ENCODE data around the gene CCDC87. TPM values are rescaled to one million over a fixed set of nuclear protein-coding genes. Genes with fewer than 3 reads are reported as not detected.

CCDC87 gene
- polyA plus RNA-seq, 1 experiment = 0.19 TPM

DNA sequence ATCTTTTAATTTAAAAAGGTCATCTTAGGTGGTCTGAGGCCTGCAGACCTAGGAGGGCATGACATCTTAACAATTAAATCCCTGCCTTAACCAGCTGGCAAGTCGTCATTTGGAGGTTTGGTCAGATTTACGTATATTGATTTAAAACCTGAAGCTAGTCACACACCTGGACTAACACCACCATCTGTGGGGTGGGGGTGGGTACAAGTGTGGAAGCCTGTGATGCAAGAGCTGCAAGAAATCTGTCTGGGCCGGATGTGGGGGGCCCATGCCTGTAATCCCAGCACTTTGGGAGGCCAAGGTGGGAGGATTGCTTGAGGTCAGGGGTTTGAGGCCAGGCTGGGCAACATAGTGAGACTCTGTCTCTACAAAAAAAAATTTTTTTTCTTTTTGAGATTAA, 11.6 kb downstream of the CCDC87 start:
- TF ChIP-seq, protein P1, sequence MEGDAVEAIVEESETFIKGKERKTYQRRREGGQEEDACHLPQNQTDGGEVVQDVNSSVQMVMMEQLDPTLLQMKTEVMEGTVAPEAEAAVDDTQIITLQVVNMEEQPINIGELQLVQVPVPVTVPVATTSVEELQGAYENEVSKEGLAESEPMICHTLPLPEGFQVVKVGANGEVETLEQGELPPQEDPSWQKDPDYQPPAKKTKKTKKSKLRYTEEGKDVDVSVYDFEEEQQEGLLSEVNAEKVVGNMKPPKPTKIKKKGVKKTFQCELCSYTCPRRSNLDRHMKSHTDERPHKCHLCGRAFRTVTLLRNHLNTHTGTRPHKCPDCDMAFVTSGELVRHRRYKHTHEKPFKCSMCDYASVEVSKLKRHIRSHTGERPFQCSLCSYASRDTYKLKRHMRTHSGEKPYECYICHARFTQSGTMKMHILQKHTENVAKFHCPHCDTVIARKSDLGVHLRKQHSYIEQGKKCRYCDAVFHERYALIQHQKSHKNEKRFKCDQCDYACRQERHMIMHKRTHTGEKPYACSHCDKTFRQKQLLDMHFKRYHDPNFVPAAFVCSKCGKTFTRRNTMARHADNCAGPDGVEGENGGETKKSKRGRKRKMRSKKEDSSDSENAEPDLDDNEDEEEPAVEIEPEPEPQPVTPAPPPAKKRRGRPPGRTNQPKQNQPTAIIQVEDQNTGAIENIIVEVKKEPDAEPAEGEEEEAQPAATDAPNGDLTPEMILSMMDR (IDR thresholded peaks at IDR 0.05; ENCODE audit: low read depth, low read length) = no peak
- peaks cover 7% of the 10 kb centered on the region for H3K9me3 ChIP-seq (ENCODE audit: control insufficient read depth, insufficient read depth, low read length)
- no peak overlapping the region for H3K4me3 ChIP-seq (ENCODE audit: low read depth, low read length)
- POLR2A ChIA-PET = no interaction called here
- DNase-seq (ENCODE audit: low read depth, low spot score) = no peak
- H3K27ac ChIP-seq (ENCODE audit: low read depth, low read length) = no peak overlapping the region
- CTCF ChIA-PET = interaction anchor here (0.6 to 1.2 kb wide), 2 partner anchors 97 to 191 kb away, joined by 5 to 6 read pairs; no protein-coding TSS in a partner anchor
- H3K27me3 ChIP-seq (ENCODE audit: control insufficient read depth, insufficient read depth, low read length) = no peaks in the 10 kb centered on the region

DNA sequence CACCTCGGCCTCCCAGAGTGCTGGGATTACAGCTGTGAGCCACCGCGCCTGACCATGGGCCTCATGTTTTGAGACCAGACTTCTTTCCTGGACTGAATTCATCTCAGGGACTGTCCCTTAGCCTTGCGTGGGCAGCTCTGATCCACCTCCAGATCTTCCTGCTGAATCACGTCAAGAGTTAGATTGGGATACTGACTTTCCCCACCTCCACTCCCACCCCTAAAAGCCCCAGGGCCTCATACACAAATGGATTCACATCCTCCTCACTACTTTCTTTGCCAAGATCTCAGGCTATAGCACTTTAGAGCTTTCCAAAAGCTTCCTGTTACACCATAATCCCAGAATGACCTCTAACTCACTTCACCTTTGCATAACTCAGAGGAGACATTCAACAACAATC, 12.1 kb downstream of the CCDC87 start:
- POLR2A ChIA-PET = no interaction called here
- TF ChIP-seq, protein P1 (IDR thresholded peaks at IDR 0.05; ENCODE audit: low read depth, low read length) = no peak
- DNase-seq (ENCODE audit: low read depth, low spot score) = no peak

DNA sequence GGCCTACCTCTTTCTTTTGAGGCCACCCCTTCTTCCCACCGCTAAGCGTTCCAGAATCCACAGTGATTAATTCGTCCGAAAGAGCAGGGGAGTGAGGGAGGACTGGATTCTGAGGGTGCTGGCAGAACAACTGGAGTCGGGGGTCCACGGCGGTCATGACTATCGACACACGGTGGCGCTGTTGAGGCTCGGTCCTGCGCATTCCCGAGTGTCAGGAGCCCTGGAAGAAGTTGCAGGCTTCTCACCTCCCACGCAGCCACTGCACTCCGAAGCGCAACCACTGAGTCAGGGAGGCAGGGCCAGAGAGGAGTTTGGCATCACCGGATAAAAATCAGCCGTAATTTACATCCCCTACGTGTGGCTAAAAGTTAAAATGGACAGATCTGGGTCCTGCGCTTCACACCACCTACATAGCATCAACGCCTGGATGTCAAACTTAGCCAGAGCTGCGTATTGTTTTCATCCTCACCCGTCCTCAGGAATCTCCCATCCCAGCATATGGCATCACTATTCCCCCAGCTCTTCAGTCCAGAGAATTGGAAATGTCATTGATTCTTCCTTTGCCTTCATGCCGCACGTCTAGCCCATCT, 13.8 kb downstream of the CCDC87 start:
- no peak overlapping the region; the same call in 1 of the 2 replicates for H3K4me3 ChIP-seq (ENCODE audit: low read depth, low read length)
- ChIA-PET CTCF (interaction anchor here (0.6 to 2.6 kb wide), 7 partner anchors 10 to 102 kb away, joined by 3 to 29 read pairs (median 4); partner anchors contain the start of genes CCDC87, CCS, CTSF and RBM14), POLR2A (interaction anchor here (0.6 to 1.0 kb wide), 3 partner anchors 38 to 99 kb away, joined by 3 read pairs; partner anchors contain the start of genes DPP3 and RBM14)
- no peaks in the 10 kb centered on the region for H3K27me3 ChIP-seq (ENCODE audit: control insufficient read depth, insufficient read depth, low read length)
- TF ChIP-seq, protein P1 (IDR thresholded peaks at IDR 0.05; ENCODE audit: low read depth, low read length) = peak; percentile 84
- DNase-seq (ENCODE audit: low read depth, low spot score) = peak; percentile 48
- H3K27ac ChIP-seq (ENCODE audit: low read depth, low read length) = no peak overlapping the region
- H3K9me3 ChIP-seq (ENCODE audit: control insufficient read depth, insufficient read depth, low read length) = peaks cover 7% of the 10 kb centered on the region

More for the DNA sequence above, 12.1 kb downstream of the CCDC87 start:
- H3K4me3 ChIP-seq (ENCODE audit: low read depth, low read length) = no peak overlapping the region
- CTCF ChIA-PET = interaction anchor here (0.6 to 1.2 kb wide), 2 partner anchors 98 to 191 kb away, joined by 5 to 6 read pairs; no protein-coding TSS in a partner anchor
- H3K27ac ChIP-seq (ENCODE audit: low read depth, low read length) = no peak overlapping the region
- H3K27me3 ChIP-seq (ENCODE audit: control insufficient read depth, insufficient read depth, low read length) = no peaks in the 10 kb centered on the region
- peaks cover 7% of the 10 kb centered on the region for H3K9me3 ChIP-seq (ENCODE audit: control insufficient read depth, insufficient read depth, low read length)

DNA sequence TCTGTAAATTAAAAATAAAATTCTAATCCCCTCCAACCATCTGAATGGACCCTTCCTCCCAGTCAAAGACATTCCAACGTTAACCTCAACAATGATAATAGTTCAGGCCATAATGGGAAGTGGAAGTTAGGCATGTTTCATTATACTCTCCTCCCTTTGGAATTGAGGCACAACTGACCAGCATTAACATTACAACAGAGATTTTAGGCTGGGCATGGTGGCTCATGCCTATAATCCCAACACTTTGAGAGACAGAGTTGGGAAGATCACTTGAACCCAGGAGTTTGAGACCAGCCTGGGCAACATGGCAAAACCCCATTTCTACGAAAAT, 22.0 kb downstream of the CCDC87 start:
- TF ChIP-seq, protein P1 (IDR thresholded peaks at IDR 0.05; ENCODE audit: low read depth, low read length) = no peak
- ChIA-PET POLR2A (no interaction called here), CTCF (no interaction called here)
- Histone ChIP-seq H3K27me3 (ENCODE audit: control insufficient read depth, insufficient read depth, low read length) (peaks cover 4% of the 10 kb centered on the region), H3K9me3 (ENCODE audit: control insufficient read depth, insufficient read depth, low read length) (no peaks in the 10 kb centered on the region), H3K27ac (ENCODE audit: low read depth, low read length) (no peak overlapping the region), H3K4me3 (ENCODE audit: low read depth, low read length) (no peak overlapping the region)
- no peak for DNase-seq (ENCODE audit: low read depth, low spot score)

DNA sequence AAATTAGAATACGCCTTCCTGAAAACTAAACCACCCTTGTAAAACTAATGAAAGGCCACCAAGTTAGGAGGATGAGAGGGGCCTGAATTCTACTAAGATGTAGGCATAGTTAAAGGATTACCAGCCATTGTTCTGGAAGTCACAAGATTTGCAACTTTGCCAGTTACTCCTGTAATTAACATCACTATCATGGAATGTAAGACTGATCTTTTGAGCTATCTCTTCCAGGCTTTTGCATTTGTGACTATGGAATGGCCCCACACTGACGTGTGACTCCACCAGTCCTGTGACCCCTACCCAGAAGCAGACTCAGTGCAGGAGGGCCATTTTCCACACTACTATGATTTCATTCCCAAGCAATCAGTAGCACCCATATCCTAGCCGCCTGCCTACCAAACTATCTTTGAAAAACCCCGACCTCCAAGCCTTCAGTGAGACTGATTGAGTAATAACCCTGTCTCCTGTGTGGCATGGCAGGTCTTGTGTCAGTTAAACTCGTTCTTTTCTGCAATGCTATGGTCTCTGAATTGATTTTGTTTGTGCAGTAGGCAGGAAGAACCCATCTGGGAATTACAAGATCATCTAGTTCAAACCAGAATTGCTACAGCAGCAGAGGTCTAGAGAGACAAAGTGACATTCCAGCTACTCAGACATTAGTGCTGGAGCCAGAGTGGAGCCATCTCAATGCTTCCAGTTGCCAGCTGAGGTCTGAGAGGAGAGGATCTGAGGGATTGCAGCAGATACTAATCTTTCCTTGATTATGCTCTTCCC, 22.6 kb downstream of the CCDC87 start:
- DNase-seq (ENCODE audit: low read depth, low spot score) = no peak
- CTCF ChIA-PET = interaction anchor here (1.2 to 2.0 kb wide), 2 partner anchors 9 to 124 kb away, joined by 3 to 4 read pairs; no protein-coding TSS in a partner anchor
- H3K27me3 ChIP-seq (ENCODE audit: control insufficient read depth, insufficient read depth, low read length) = peaks cover 4% of the 10 kb centered on the region
- no peak overlapping the region for H3K27ac ChIP-seq (ENCODE audit: low read depth, low read length)
- no peaks in the 10 kb centered on the region for H3K9me3 ChIP-seq (ENCODE audit: control insufficient read depth, insufficient read depth, low read length)
- no peak overlapping the region for H3K4me3 ChIP-seq (ENCODE audit: low read depth, low read length)
- TF ChIP-seq, protein P1 (IDR thresholded peaks at IDR 0.05; ENCODE audit: low read depth, low read length) = no peak
- POLR2A ChIA-PET = no interaction called here
